HEK293 (cell line): ENCODE results near the gene TRIM9.

Source experiments
- CTCF ChIP-seq: fragments of 450-650 bp; formaldehyde crosslinking; IDR thresholded peaks from 2 replicates; pipeline ENCODE4 v1.5.1; 2016; ENCODE audit warnings: missing biosample characterization, missing genetic modification characterization
- HOXC10 ChIP-seq: sonication (generic); formaldehyde crosslinking; IDR thresholded peaks from 2 replicates; pipeline ENCODE4 v1.8.1; 2023; ENCODE audit warnings: mild to moderate bottlenecking, missing genetic modification reagents
- INSM2 ChIP-seq: fragments of 450-650 bp; formaldehyde crosslinking; IDR thresholded peaks from 2 replicates; pipeline ENCODE4 v1.5.1; 2016; ENCODE audit warnings: missing biosample characterization, missing genetic modification characterization
- REST ChIP-seq: fragments of 450-650 bp; formaldehyde crosslinking; IDR thresholded peaks from 2 replicates; pipeline ENCODE4 v1.5.1; 2016; ENCODE audit warnings: missing biosample characterization, missing genetic modification characterization
- YY1 ChIP-seq: fragments of 450-650 bp; formaldehyde crosslinking; IDR thresholded peaks from 2 replicates; pipeline ENCODE4 v1.5.1; 2018; ENCODE audit warnings: missing biosample characterization, missing genetic modification characterization
- ZFP3 ChIP-seq: fragments of 450-650 bp; formaldehyde crosslinking; IDR thresholded peaks from 2 replicates; pipeline ENCODE4 v1.5.1; 2016; ENCODE audit warnings: low read depth, missing biosample characterization, missing genetic modification characterization
- ZNF121 ChIP-seq: fragments of 450-650 bp; formaldehyde crosslinking; IDR thresholded peaks from 2 replicates; pipeline ENCODE4 v1.5.1; 2016; ENCODE audit warnings: missing biosample characterization, missing genetic modification characterization
- ZNF138 ChIP-seq: fragments of 450-650 bp; formaldehyde crosslinking; IDR thresholded peaks from 2 replicates; pipeline ENCODE4 v1.5.1; 2016; ENCODE audit warnings: missing biosample characterization, missing genetic modification characterization, borderline replicate concordance
- ZNF2 ChIP-seq: fragments of 450-650 bp; formaldehyde crosslinking; IDR thresholded peaks from 2 replicates; pipeline ENCODE4 v1.5.1; 2016; ENCODE audit warnings: missing biosample characterization, missing genetic modification characterization
- ZNF274 ChIP-seq, 2 experiments: fragments of 200-500 bp in 1 of 2; fragments of 450-650 bp in 1 of 2; sonication (Bioruptor generic) in 1 of 2; formaldehyde crosslinking in 1 of 2; IDR thresholded peaks; 2 replicates each; pipeline versions ENCODE4 v1.5.1 to v1.6.1; 2014 to 2016; ENCODE audit warnings: borderline replicate concordance in 1 of 2, inconsistent platforms in 1 of 2, low read length in 1 of 2, missing biosample characterization in 1 of 2, missing genetic modification characterization in 1 of 2
- ZNF280D ChIP-seq: fragments of 450-650 bp; formaldehyde crosslinking; IDR thresholded peaks from 2 replicates; pipeline ENCODE4 v1.5.1; 2016; ENCODE audit warnings: missing biosample characterization, missing genetic modification characterization
- ZNF510 ChIP-seq: fragments of 450-650 bp; formaldehyde crosslinking; IDR thresholded peaks from 2 replicates; pipeline ENCODE4 v1.5.1; 2018; ENCODE audit warnings: mild to moderate bottlenecking, missing genetic modification characterization, missing biosample characterization; ENCODE audit not compliant: insufficient replicate concordance

GRCh38 chr14:51018521-51018920 is 76.4 kb downstream of the TRIM9 start:
- no peak for TF ChIP-seq ZFP3
- TF ChIP-seq ZNF121 (tag by site-specific recombination) = no peak
- TF ChIP-seq REST = no peak
- no peak for TF ChIP-seq YY1 (tag by site-specific recombination)
- no peak for TF ChIP-seq ZNF510 (tag by site-specific recombination)
- no peak for TF ChIP-seq ZNF138 (tag by site-specific recombination)
- no peak for TF ChIP-seq CTCF
- no peak for TF ChIP-seq HOXC10 (CRISPR knock-in tag)
- TF ChIP-seq INSM2 (tag by site-specific recombination) = no peak
- TF ChIP-seq ZNF280D (tag by site-specific recombination) = no peak
- TF ChIP-seq ZNF274 (IDR thresholded peaks at IDR 0.05; ENCODE audit: low read length) = no peak
- no peak for TF ChIP-seq ZNF274 (tag by site-specific recombination; IDR thresholded peaks at IDR 0.05; ENCODE audit: borderline replicate concordance)
- TF ChIP-seq ZNF2 (tag by site-specific recombination) = no peak
